ENCODE results near the gene ITGA11. TPM values are rescaled to one million over a fixed set of nuclear protein-coding genes. Genes with fewer than 3 reads are reported as not detected.

ITGA11 gene
- total and polyA plus RNA-seq, 5 donors = 11.6 to 34.0 (median 20.4) TPM

- DNase-seq = peak in 1 of 3 donors; percentile 13
- Histone ChIP-seq H3K4me3 (ENCODE audit: low read length) (no peak overlapping the region), H3K9me3 (ENCODE audit: control insufficient read depth, low read length) (no peaks in the 10 kb centered on the region), H3K27me3 (ENCODE audit: control insufficient read depth, insufficient read depth) (no peaks in the 10 kb centered on the region), H3K27ac (ENCODE audit: low read length) (no peak overlapping the region), H3K4me1 (ENCODE audit: control insufficient read depth, insufficient read depth, low read length) (no peaks in the 10 kb centered on the region)
- no peak for ATAC-seq
- intact Hi-C loops (cut with DNase I) = loop anchor here in 1 of 4 donors (5.0 kb wide), 1 partner anchor 79 kb away; no protein-coding TSS in a partner anchor
- 96% methylated on average over 8 of the region's 8 CpGs for WGBS
Measured at GRCh38 chr15:68385671-68386586, 46.0 kb downstream of the ITGA11 start.

GRCh38 chr15:68385240-68385561 is 46.8 kb downstream of the ITGA11 start:
- H3K4me3 ChIP-seq (ENCODE audit: low read length) = no peak overlapping the region
- intact Hi-C loops (cut with DNase I) = loop anchor here in 1 of 4 donors (5.0 kb wide), 1 partner anchor 78 kb away; no protein-coding TSS in a partner anchor
- no peaks in the 10 kb centered on the region for H3K4me1 ChIP-seq (ENCODE audit: control insufficient read depth, insufficient read depth, low read length)
- H3K27me3 ChIP-seq (ENCODE audit: control insufficient read depth, insufficient read depth) = no peaks in the 10 kb centered on the region
- ATAC-seq (no peak), DNase-seq (peak in 1 of 3 donors; percentile 10)
- H3K9me3 ChIP-seq (ENCODE audit: control insufficient read depth, low read length) = no peaks in the 10 kb centered on the region
- H3K27ac ChIP-seq (ENCODE audit: low read length) = peak overlapping the region; percentile 45
- 89% methylated on average over 3 of the region's 3 CpGs for WGBS

- peak; percentile 55 to 81 (median 78) for DNase-seq
- Histone ChIP-seq H3K4me3 (ENCODE audit: low read length) (no peak overlapping the region), H3K27me3 (ENCODE audit: control insufficient read depth, insufficient read depth) (no peaks in the 10 kb centered on the region), H3K27ac (ENCODE audit: low read length) (peak overlapping the region; percentile 45), H3K4me1 (ENCODE audit: control insufficient read depth, insufficient read depth, low read length) (no peaks in the 10 kb centered on the region), H3K9me3 (ENCODE audit: control insufficient read depth, low read length) (no peaks in the 10 kb centered on the region)
- 45% methylated on average over 9 of the region's 9 CpGs for WGBS
- intact Hi-C loops (cut with DNase I) = loop anchor here in 3 of 4 donors (5.0 kb wide), 1 partner anchor 77 kb away; no protein-coding TSS in a partner anchor
- peak; percentile 66 to 74 for ATAC-seq
Measured at GRCh38 chr15:68384451-68385239, 47.3 kb downstream of the ITGA11 start.

GRCh38 chr15:68383161-68384074 is 48.5 kb downstream of the ITGA11 start:
- no peak overlapping the region for H3K27ac ChIP-seq (ENCODE audit: low read length)
- no peaks in the 10 kb centered on the region for H3K27me3 ChIP-seq (ENCODE audit: control insufficient read depth, insufficient read depth)
- H3K9me3 ChIP-seq (ENCODE audit: control insufficient read depth, low read length) = no peaks in the 10 kb centered on the region
- no peak overlapping the region for H3K4me3 ChIP-seq (ENCODE audit: low read length)
- intact Hi-C loops (cut with DNase I) = loop anchor here in 2 of 4 donors (5.0 kb wide), 1 partner anchor 76 kb away; no protein-coding TSS in a partner anchor
- WGBS = 89% methylated on average over 12 of the region's 12 CpGs
- peak; percentile 44 to 54 for ATAC-seq
- H3K4me1 ChIP-seq (ENCODE audit: control insufficient read depth, insufficient read depth, low read length) = no peaks in the 10 kb centered on the region
- peak in 1 of 3 donors; percentile 5 for DNase-seq

GRCh38 chr15:68382286-68383007 is 49.5 kb downstream of the ITGA11 start:
- DNase-seq = peak in 1 of 3 donors; percentile 33

GRCh38 chr15:68380456-68380855 is 51.5 kb downstream of the ITGA11 start:
- no peaks in the 10 kb centered on the region for H3K4me1 ChIP-seq (ENCODE audit: control insufficient read depth, insufficient read depth, low read length)
- DNase-seq = peak in 1 of 3 donors; percentile 3
- intact Hi-C loops (cut with DNase I) = loop anchor here in 2 of 4 donors (5.0 kb wide), 1 partner anchor 73 kb away; no protein-coding TSS in a partner anchor

More at GRCh38 chr15:68382286-68383007, 49.5 kb downstream of the ITGA11 start:
- ATAC-seq = no peak
- Histone ChIP-seq H3K27ac (ENCODE audit: low read length) (no peak overlapping the region), H3K4me1 (ENCODE audit: control insufficient read depth, insufficient read depth, low read length) (no peaks in the 10 kb centered on the region), H3K27me3 (ENCODE audit: control insufficient read depth, insufficient read depth) (no peaks in the 10 kb centered on the region), H3K4me3 (ENCODE audit: low read length) (no peak overlapping the region), H3K9me3 (ENCODE audit: control insufficient read depth, low read length) (no peaks in the 10 kb centered on the region)
- 94% methylated on average over 5 of the region's 5 CpGs for WGBS
- intact Hi-C loops (cut with DNase I) = loop anchor here in 2 of 4 donors (5.0 kb wide), 1 partner anchor 75 kb away; no protein-coding TSS in a partner anchor

GRCh38 chr15:68379759-68380290 is 52.1 kb downstream of the ITGA11 start:
- H3K4me3 ChIP-seq (ENCODE audit: low read length) = no peak overlapping the region
- ATAC-seq (no peak), DNase-seq (peak in 1 of 3 donors; percentile 3)
- 81% methylated on average over 3 of the region's 3 CpGs for WGBS
- no peaks in the 10 kb centered on the region for H3K9me3 ChIP-seq (ENCODE audit: control insufficient read depth, low read length)
- no peaks in the 10 kb centered on the region for H3K4me1 ChIP-seq (ENCODE audit: control insufficient read depth, insufficient read depth, low read length)
- no peak overlapping the region for H3K27ac ChIP-seq (ENCODE audit: low read length)
- H3K27me3 ChIP-seq (ENCODE audit: control insufficient read depth, insufficient read depth) = no peaks in the 10 kb centered on the region
- intact Hi-C loops (cut with DNase I) = loop anchor here in 2 of 4 donors (5.0 kb wide), 1 partner anchor 73 kb away; no protein-coding TSS in a partner anchor

More at GRCh38 chr15:68380456-68380855, 51.5 kb downstream of the ITGA11 start:
- no peak for ATAC-seq
- no peak overlapping the region for H3K27ac ChIP-seq (ENCODE audit: low read length)
- 96% methylated on average over 5 of the region's 5 CpGs for WGBS
- H3K4me3 ChIP-seq (ENCODE audit: low read length) = no peak overlapping the region
- no peaks in the 10 kb centered on the region for H3K9me3 ChIP-seq (ENCODE audit: control insufficient read depth, low read length)
- no peaks in the 10 kb centered on the region for H3K27me3 ChIP-seq (ENCODE audit: control insufficient read depth, insufficient read depth)

- Histone ChIP-seq H3K9me3 (ENCODE audit: control insufficient read depth, low read length) (no peaks in the 10 kb centered on the region), H3K27me3 (ENCODE audit: control insufficient read depth, insufficient read depth) (no peaks in the 10 kb centered on the region), H3K27ac (ENCODE audit: low read length) (no peak overlapping the region), H3K4me3 (ENCODE audit: low read length) (no peak overlapping the region), H3K4me1 (ENCODE audit: control insufficient read depth, insufficient read depth, low read length) (no peaks in the 10 kb centered on the region)
- DNase-seq (no peak), ATAC-seq (no peak)
- intact Hi-C loops (cut with DNase I) = no loop called here
- 91% methylated on average over 8 of the region's 8 CpGs for WGBS
Measured at GRCh38 chr15:68379058-68379758, 52.8 kb downstream of the ITGA11 start.

- no peak overlapping the region for H3K27ac ChIP-seq (ENCODE audit: low read length)
- H3K4me3 ChIP-seq (ENCODE audit: low read length) = no peak overlapping the region
- intact Hi-C loops (cut with DNase I) = no loop called here
- no peaks in the 10 kb centered on the region for H3K27me3 ChIP-seq (ENCODE audit: control insufficient read depth, insufficient read depth)
- ATAC-seq (no peak), DNase-seq (no peak)
- H3K9me3 ChIP-seq (ENCODE audit: control insufficient read depth, low read length) = no peaks in the 10 kb centered on the region
- no peaks in the 10 kb centered on the region for H3K4me1 ChIP-seq (ENCODE audit: control insufficient read depth, insufficient read depth, low read length)
- WGBS = 89% methylated on average over 3 of the region's 3 CpGs
Measured at GRCh38 chr15:68378595-68378994, 53.4 kb downstream of the ITGA11 start.

All from right cardiac atrium (tissue), 5 donors.